Astrocyte (in vitro differentiated cells and primary cell): ENCODE results near the gene ABHD12. TPM values are rescaled to one million over a fixed set of nuclear protein-coding genes. Genes with fewer than 3 reads are reported as not detected.

Experiments
- DNase-seq: peaks from one replicate; pipeline ENCODE4 v3.0.0-alpha.2; 2010; ENCODE audit warnings: low read depth
- FAIRE-seq: peaks from 2 replicates; lab custom pipeline; 2011; peaks lifted over from hg19 to GRCh38; lab: Jason Lieb, UNC
- H2AFZ ChIP-seq: 2 replicates; pipeline ENCODE4 v1.6.0; 2012; ENCODE audit warnings: low read depth, low read length, inconsistent platforms
- H3K27ac ChIP-seq: 2 replicates; pipeline ENCODE4 v1.5.1; 2011; ENCODE audit warnings: low read depth, low read length, inconsistent platforms
- H3K27me3 ChIP-seq: 2 replicates; pipeline ENCODE4 v1.6.0; 2011; ENCODE audit warnings: low read length, inconsistent platforms; ENCODE audit not compliant: insufficient read depth
- H3K36me3 ChIP-seq: 2 replicates; pipeline ENCODE4 v1.5.1; 2011; ENCODE audit warnings: low read length, inconsistent platforms; ENCODE audit not compliant: insufficient read depth
- H3K4me1 ChIP-seq: 2 replicates; pipeline ENCODE4 v1.5.1; 2011; ENCODE audit warnings: low read length, inconsistent platforms; ENCODE audit not compliant: insufficient read depth
- H3K4me2 ChIP-seq: 2 replicates; pipeline ENCODE4 v1.6.0; 2012; ENCODE audit warnings: low read length, inconsistent platforms
- H3K4me3 ChIP-seq: 2 replicates; pipeline ENCODE4 v1.5.1; 2011; ENCODE audit warnings: low read depth, mild to moderate bottlenecking, low read length, inconsistent platforms; ENCODE audit not compliant: insufficient read depth
- H3K79me2 ChIP-seq: 2 replicates; pipeline ENCODE4 v1.6.0; 2012; ENCODE audit warnings: mild to moderate bottlenecking, low read length, inconsistent platforms; ENCODE audit not compliant: insufficient read depth
- H3K9ac ChIP-seq: 2 replicates; pipeline ENCODE4 v1.6.0; 2012; ENCODE audit warnings: mild to moderate bottlenecking, low read length, inconsistent platforms
- H3K9me3 ChIP-seq: 2 replicates; pipeline ENCODE4 v1.5.1; 2012; ENCODE audit warnings: low read depth, mild to moderate bottlenecking, low read length, inconsistent platforms; ENCODE audit not compliant: insufficient read depth
- H4K20me1 ChIP-seq: 2 replicates; pipeline ENCODE4 v1.6.0; 2012; ENCODE audit warnings: low read length, inconsistent platforms; ENCODE audit not compliant: insufficient read depth
- H3K27ac Mint-ChIP-seq: one replicate; pipeline ENCODE4 v1.8.0; 2021; ENCODE audit warnings: mild to moderate bottlenecking, mixed read lengths; ENCODE audit not compliant: unreplicated experiment
- H3K27me3 Mint-ChIP-seq: one replicate; pipeline ENCODE4 v1.8.0; 2021; ENCODE audit warnings: low read depth, mixed read lengths; ENCODE audit not compliant: unreplicated experiment
- H3K36me3 Mint-ChIP-seq: one replicate; pipeline ENCODE4 v1.8.0; 2021; ENCODE audit warnings: low read depth, mixed read lengths; ENCODE audit not compliant: unreplicated experiment
- H3K4me1 Mint-ChIP-seq: one replicate; pipeline ENCODE4 v1.8.0; 2021; ENCODE audit warnings: low read depth, mixed read lengths; ENCODE audit not compliant: unreplicated experiment
- H3K4me3 Mint-ChIP-seq: one replicate; pipeline ENCODE4 v1.8.0; 2021; ENCODE audit warnings: mild to moderate bottlenecking, moderate library complexity, mixed read lengths; ENCODE audit not compliant: unreplicated experiment
- H3K9me3 Mint-ChIP-seq: one replicate; pipeline ENCODE4 v1.8.0; 2021; ENCODE audit warnings: mild to moderate bottlenecking, mixed read lengths; ENCODE audit not compliant: unreplicated experiment
- CTCF ChIP-seq: IDR thresholded peaks from 2 replicates; pipeline ENCODE4 v1.5.1; 2011; ENCODE audit warnings: low read depth, mild to moderate bottlenecking, inconsistent platforms, low read length, moderate library complexity; ENCODE audit not compliant: insufficient read depth
- EZH2 ChIP-seq: IDR thresholded peaks from 2 replicates; pipeline ENCODE4 v1.6.1; 2012; ENCODE audit warnings: mild to moderate bottlenecking, low read length, inconsistent platforms; ENCODE audit not compliant: insufficient read depth
- total RNA-seq: library from RNA; stranded (reverse); gene quantifications from 2 replicates; pipeline ENCODE4 v1.2.1, GENCODE V29; 2021

The ABHD12 gene
- total RNA-seq, 1 donor from 2014 or later: 98.1 TPM

- Mint-ChIP-seq H3K36me3 (peaks cover 7% of the 10 kb centered on the region), H3K4me3 (no peak overlapping the region), H3K27ac (no peak overlapping the region), H3K4me1 (peaks cover 18% of the 10 kb centered on the region), H3K9me3 (peaks cover 19% of the 10 kb centered on the region), H3K27me3 (no peaks in the 10 kb centered on the region)
- no peaks in the 10 kb centered on the region for H4K20me1 ChIP-seq
- no peak overlapping the region for H3K9ac ChIP-seq
- TF ChIP-seq EZH2 (no peak), CTCF (peak; percentile 69)
- no peaks in the 10 kb centered on the region for H3K4me1 ChIP-seq
- no peak overlapping the region for H3K27ac ChIP-seq
- H2AFZ ChIP-seq: no peak overlapping the region
- H3K4me3 ChIP-seq: no peak overlapping the region
- no peaks in the 10 kb centered on the region for H3K36me3 ChIP-seq
- no peak for FAIRE-seq
- peak; percentile 49 for DNase-seq
- H3K79me2 ChIP-seq: no peaks in the 10 kb centered on the region
- H3K9me3 ChIP-seq: peaks cover 12% of the 10 kb centered on the region
- no peak overlapping the region for H3K4me2 ChIP-seq
- H3K27me3 ChIP-seq: no peaks in the 10 kb centered on the region
Measured at GRCh38 chr20:25399037-25399430, 8.4 kb upstream of the ABHD12 start.

GRCh38 chr20:25398376-25399036, 7.9 kb upstream of the ABHD12 start:
- Mint-ChIP-seq H3K27me3 (peaks cover 2% of the 10 kb centered on the region), H3K4me1 (peaks cover 18% of the 10 kb centered on the region), H3K36me3 (peaks cover 7% of the 10 kb centered on the region), H3K4me3 (no peak overlapping the region), H3K27ac (no peak overlapping the region), H3K9me3 (peaks cover 17% of the 10 kb centered on the region)
- no peak overlapping the region for H3K27ac ChIP-seq
- H2AFZ ChIP-seq: no peak overlapping the region
- no peaks in the 10 kb centered on the region for H4K20me1 ChIP-seq
- DNase-seq (no peak), FAIRE-seq (no peak)
- H3K36me3 ChIP-seq: no peaks in the 10 kb centered on the region
- H3K4me3 ChIP-seq: no peak overlapping the region
- no peak overlapping the region for H3K4me2 ChIP-seq
- no peak for TF ChIP-seq CTCF
- no peak for TF ChIP-seq EZH2
- H3K9ac ChIP-seq: no peak overlapping the region
- no peaks in the 10 kb centered on the region for H3K4me1 ChIP-seq
- peaks cover 11% of the 10 kb centered on the region for H3K9me3 ChIP-seq
- no peaks in the 10 kb centered on the region for H3K27me3 ChIP-seq
- no peaks in the 10 kb centered on the region for H3K79me2 ChIP-seq

GRCh38 chr20:25397821-25398220, 7.2 kb upstream of the ABHD12 start:
- Histone ChIP-seq H3K4me1 (no peaks in the 10 kb centered on the region), H2AFZ (no peak overlapping the region), H3K9ac (no peak overlapping the region), H3K36me3 (no peaks in the 10 kb centered on the region), H3K4me2 (no peak overlapping the region), H3K27ac (no peak overlapping the region), H4K20me1 (no peaks in the 10 kb centered on the region), H3K79me2 (no peaks in the 10 kb centered on the region), H3K9me3 (peaks cover 5% of the 10 kb centered on the region), H3K27me3 (no peaks in the 10 kb centered on the region), H3K4me3 (no peak overlapping the region)
- peaks cover 18% of the 10 kb centered on the region for H3K4me1 Mint-ChIP-seq
- peaks cover 4% of the 10 kb centered on the region for H3K36me3 Mint-ChIP-seq
- no peak overlapping the region for H3K4me3 Mint-ChIP-seq
- DNase-seq (no peak), FAIRE-seq (no peak)
- H3K27me3 Mint-ChIP-seq: peaks cover 2% of the 10 kb centered on the region
- TF ChIP-seq CTCF (no peak), EZH2 (no peak)
- H3K9me3 Mint-ChIP-seq: peaks cover 12% of the 10 kb centered on the region
- no peak overlapping the region for H3K27ac Mint-ChIP-seq
